ENCODE measurements around the gene PPP1R2.

The PPP1R2 gene

GRCh38 chr3:195563317-195563716 is 20.2 kb upstream of the PPP1R2 start:
- no peak for DNase-seq

GRCh38 chr3:195559723-195560409 is 16.7 kb upstream of the PPP1R2 start:
- no peak for DNase-seq

DNA sequence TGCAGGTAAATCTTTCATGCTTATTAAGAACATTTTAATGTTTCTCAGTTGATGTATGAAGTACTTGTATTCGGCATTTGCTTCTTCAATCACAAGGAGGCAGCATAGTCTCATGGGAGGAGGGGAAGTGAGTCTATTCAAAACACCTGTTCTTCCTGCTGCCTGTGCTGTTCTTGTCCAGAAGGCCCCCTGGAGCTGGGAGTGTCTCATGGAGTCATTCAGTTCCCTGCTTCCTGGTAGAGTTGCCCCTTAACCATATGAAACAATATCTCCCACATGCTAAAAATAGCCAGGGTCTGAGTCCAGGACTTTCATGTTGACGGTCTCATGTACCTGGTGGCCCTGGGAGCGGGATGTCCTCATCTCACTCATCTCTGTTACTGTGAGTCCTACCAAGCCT is 15.5 kb upstream of the PPP1R2 start:
- DNase-seq = peak; percentile 84

- DNase-seq = no peak
Measured at GRCh38 chr3:195557322-195557721, 14.2 kb upstream of the PPP1R2 start.

DNA sequence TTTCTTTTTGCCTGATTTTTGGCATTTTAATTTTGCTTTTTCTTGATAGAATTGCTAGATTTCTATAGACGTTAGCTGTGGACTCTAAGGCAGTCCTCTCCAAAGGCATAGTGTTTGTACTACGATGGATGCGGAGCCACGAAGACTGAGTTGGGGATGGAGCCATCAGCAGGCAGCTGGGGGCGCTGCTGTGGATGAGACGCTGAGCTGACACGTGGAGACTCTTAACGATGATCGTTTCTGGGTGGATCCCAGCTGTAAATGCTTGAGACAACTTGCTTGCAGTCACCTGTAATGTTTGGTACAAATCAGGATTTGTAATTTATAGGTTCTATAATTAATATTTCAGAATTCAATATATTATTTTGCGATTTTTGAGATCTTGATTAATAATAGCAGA is 13.3 kb upstream of the PPP1R2 start:
- DNase-seq = no peak

GRCh38 chr3:195555110-195555509 is 12.0 kb upstream of the PPP1R2 start:
- no peak for DNase-seq

DNA sequence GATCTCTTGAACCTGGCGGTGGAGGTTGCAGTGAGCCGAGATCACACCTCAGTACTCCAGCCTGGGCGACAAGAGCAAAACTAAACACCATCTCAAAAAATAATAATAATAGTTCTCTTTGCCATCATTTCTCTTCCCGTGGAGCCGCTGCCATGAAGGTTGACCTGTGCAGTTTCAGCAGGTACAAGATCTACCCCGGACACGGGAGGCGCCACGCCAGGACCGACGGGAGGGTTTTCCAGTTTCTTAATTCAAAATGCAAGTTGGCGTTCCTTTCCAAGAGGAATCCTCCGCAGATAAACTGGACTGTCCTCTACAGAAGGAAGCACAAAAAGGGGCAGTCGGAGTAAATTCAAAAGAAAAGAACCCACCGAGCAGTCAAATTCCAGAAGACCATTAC is 11.3 kb upstream of the PPP1R2 start:
- DNase-seq = no peak

DNA sequence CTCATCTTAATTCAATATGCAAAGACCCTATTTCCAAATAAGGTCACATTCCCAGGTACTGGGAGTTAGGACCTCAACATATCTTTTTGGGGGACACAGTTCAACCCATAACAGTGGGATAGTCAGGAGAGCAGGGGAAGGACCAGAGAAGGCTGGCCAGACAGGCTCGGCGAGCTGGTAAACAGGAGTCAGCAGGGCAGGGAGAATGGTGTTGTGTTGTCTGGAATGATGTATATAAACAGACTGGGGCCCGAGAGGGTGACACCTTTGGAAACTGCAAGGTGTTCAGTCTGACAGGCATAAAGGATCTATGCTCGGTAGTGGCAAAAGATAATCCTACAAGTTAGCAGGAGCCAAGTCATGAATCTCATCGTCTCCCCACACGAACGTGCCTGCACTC is 10.1 kb upstream of the PPP1R2 start:
- no peak for DNase-seq

DNA sequence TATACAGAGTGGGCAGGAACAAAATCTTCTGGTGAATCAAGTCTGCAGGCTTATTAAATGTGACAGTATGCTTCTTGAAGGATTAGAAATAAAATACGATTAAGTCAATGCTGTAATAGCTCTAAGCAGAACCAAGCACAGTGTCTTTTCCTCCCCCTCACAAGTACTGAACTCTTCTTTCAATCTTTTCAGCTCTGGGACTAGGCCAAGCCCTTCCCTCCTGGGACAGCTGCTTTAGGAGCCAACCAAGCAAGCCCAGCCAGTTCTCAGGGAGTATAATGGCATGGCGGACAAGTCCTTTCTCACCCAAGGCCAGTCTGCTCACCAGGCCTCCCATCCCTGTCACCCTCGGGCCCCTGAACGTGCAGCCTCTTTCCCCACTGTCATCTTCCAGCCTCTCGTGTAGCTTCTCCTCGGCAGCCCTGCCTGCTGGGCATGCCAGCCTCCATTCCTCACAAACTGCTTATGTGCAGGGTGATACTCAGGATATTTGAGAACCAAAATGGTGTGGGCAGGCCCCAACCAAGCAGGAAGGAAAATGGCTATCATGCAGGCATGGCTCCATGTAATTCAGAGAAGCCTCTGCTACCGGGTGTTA is 8.4 kb upstream of the PPP1R2 start:
- DNase-seq = peak; percentile 16

- DNase-seq = no peak
Measured at GRCh38 chr3:195550723-195551122, 7.6 kb upstream of the PPP1R2 start.

- peak; percentile 84 for DNase-seq
Measured at GRCh38 chr3:195549931-195550519, 6.9 kb upstream of the PPP1R2 start.

DNA sequence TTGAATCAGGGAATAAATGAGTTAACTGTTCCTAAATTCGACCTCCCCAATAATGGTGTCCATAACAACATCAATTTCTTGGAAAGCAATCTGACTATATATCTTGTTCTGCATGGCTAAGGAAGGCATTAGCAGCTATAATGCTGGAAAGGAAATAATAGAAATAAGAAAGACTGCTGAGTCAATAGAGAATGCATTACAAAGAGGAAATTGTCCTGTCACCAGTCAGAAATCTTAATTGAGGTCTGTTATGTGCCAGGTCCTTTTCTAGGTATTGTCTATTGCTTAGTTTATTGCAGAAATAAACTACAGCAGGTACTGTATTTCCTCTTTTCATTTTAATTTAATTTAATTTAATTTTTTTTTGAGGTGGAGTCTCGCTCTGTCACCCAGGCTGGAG is 5.9 kb upstream of the PPP1R2 start:
- no peak for DNase-seq

GRCh38 chr3:195548501-195548900 is 5.4 kb upstream of the PPP1R2 start:
- DNase-seq = no peak

GRCh38 chr3:195548006-195548405 is 4.9 kb upstream of the PPP1R2 start:
- DNase-seq = no peak

DNA sequence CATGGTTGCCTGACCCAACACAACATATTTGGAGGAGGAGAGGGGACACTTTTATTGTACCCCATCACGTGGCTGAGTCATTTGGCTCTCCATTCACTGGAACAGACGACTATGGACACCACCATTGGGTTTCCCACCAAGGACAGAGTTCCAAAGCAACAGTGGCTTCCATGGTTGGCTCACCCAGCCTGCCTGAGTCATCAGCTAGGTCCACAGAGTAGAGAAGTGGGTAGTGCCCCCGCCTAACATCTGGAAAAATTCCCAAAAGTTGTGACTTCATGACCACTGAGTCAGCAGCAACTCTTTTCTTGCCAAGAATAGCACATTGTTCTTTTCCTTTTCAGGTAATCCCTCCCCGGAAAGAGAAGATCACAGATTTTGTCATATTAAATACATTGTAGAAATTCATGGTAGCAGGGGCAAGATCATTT is 3.0 kb upstream of the PPP1R2 start:
- DNase-seq = no peak

DNA sequence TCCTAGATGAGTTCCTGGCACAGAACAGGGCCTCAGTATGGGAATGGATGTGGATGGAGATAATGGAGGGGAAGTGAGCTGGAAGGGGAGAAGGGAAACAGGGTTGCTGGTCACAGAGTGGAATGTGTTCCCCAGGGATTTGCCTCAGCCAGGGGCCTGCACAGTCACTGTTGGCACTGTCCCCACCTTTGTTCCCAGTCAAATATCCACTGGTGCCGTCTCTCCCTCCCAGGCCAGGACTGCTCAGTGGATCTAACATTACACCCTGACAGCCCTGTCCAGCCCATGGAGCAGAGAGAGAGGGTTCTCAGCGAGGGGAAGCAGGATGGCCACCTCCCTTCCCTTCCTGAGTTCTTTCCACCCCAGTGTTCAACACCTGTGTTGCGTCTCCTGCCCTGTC is 1.5 kb upstream of the PPP1R2 start:
- DNase-seq = no peak

- no peak for DNase-seq
Measured at GRCh38 chr3:195544230-195544536, 1.1 kb upstream of the PPP1R2 start.

DNA sequence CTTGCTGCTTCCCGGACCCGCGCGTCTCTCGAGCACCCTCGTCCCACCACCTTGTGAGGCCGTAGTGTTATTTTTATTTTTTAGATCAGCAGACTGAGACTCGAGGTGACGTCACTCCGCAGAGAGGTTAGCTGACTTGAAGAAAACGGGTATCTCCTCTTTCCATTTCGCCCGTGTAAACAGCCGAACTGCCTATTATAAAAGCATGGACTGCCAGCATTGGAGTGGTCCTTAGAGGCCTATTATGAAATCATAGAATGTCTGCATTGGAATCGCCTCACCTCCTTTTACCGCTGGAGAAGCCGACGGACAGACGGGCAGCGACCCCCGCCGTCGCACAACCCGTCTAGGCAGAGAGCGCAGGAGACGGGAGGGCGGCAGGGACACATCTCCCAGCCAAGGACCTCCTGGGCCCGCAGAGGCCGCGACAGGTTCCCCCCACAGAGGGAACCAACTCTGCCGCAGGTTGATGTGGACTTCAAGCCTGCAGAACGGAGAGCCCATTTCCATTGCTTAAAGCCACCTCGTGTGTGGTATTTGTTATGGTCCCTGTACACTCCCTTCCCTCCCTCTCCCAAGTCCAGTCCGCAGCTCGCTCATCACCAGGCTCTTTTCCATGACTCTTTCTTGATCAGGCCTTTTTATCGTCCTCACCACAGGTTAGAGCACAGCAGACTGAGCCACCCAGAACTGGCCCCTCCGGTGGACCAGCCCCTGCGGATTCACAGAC is 540 bp upstream of the PPP1R2 start:
- DNase-seq = peak; percentile 92

- no peak for DNase-seq
Measured at GRCh38 chr3:195542316-195542697, 818 bp downstream of the PPP1R2 start.

GRCh38 chr3:195540511-195540910 is 2.6 kb downstream of the PPP1R2 start:
- peak; percentile 82 for DNase-seq

- no peak for DNase-seq
Measured at GRCh38 chr3:195540027-195540426, 3.1 kb downstream of the PPP1R2 start.

- no peak for DNase-seq
Measured at GRCh38 chr3:195539479-195539878, 3.6 kb downstream of the PPP1R2 start.

GRCh38 chr3:195537995-195538394 is 5.1 kb downstream of the PPP1R2 start:
- no peak for DNase-seq

DNA sequence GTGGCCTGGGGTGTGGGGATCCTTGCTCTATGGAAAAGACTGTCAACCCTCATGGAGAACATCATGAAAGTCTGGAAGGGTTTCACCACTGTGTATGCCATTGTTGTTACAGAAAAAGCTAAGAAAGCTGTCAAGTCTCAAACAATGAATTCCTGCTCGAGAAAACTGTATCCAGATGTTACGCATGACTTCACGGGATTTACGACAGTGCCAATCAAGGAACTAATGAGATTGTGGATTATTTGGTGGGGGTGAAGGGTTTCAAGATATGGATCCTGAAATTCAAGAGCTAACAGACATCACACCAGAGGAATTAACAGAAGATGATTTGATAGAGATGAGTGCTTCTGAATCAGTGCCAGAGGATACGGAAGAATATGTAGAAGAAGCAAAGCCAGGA is 7.8 kb downstream of the PPP1R2 start:
- no peak for DNase-seq
